HepG2 (cell line): ENCODE data around the gene STH. TPM values are rescaled to one million over a fixed set of nuclear protein-coding genes. Genes with fewer than 3 reads are reported as not detected.

ENCODE experiments used
- HNRNPL ChIP-seq: fragments of 200-400 bp; formaldehyde crosslinking; IDR thresholded peaks from 2 replicates; pipeline ENCODE4 v1.6.1; 2017; ENCODE audit warnings: mild to moderate bottlenecking, low read depth, low read length
- LCORL ChIP-seq, 2 experiments: fragments of 450-650 bp in 1 of 2; sonication (generic) in 1 of 2; formaldehyde crosslinking in 1 of 2; IDR thresholded peaks; 2 replicates each; pipeline versions ENCODE4 v1.5.0 to v1.6.1; 2017 to 2020; ENCODE audit warnings: antibody characterized with exemption in 1 of 2, missing genetic modification reagents in 1 of 2
- MIER3 ChIP-seq: IDR thresholded peaks from 2 replicates; pipeline ENCODE4 v1.6.1; 2016; ENCODE audit warnings: missing compliant biosample characterization, borderline replicate concordance
- YY1 ChIP-seq: IDR thresholded peaks from 2 replicates; pipeline ENCODE4 v1.6.1; 2011; ENCODE audit warnings: low read length, low read depth, moderate library complexity, mild to moderate bottlenecking; ENCODE audit not compliant: insufficient read depth, insufficient replicate concordance
- ZIK1 ChIP-seq: sonication (generic); formaldehyde crosslinking; IDR thresholded peaks from 2 replicates; pipeline ENCODE4 v1.5.0; 2020; ENCODE audit warnings: mild to moderate bottlenecking, low read depth, missing genetic modification reagents, borderline replicate concordance
- ZNF343 ChIP-seq: sonication (generic); formaldehyde crosslinking; IDR thresholded peaks from 2 replicates; pipeline ENCODE4 v1.4.0; 2020; ENCODE audit warnings: mild to moderate bottlenecking, missing genetic modification reagents
- polyA plus RNA-seq, 8 experiments: library from polyadenylated mRNA; depleted of rRNA in 3 of 8; stranded (reverse) in 7 of 8; unstranded in 1 of 8; fragments of >200 nt; fragmentation: Illumina TruSeq in 4 of 8; extraction: Trizol in 4 of 8; gene quantifications; 2 replicates each; pipeline versions ENCODE4 v1.2.1 to v1.2.3, GENCODE V29; 2011 to 2016; ENCODE audit warnings: low read depth in 4 of 8, missing spikeins in 1 of 8, mixed read lengths in 1 of 8; ENCODE audit not compliant: insufficient read depth in 1 of 8
- total RNA-seq, 5 experiments: library from RNA; depleted of rRNA; stranded (reverse); fragments of >200 nt; fragmentation: Illumina TruSeq; extraction: Trizol; gene quantifications; 2 replicates each; pipeline ENCODE4 v1.2.3, GENCODE V29; 2016; ENCODE audit warnings: low read depth in 1 of 5
- TF ChIP-seq, protein P1 (sequence below): sonication (generic); formaldehyde crosslinking; IDR thresholded peaks from 2 replicates; pipeline ENCODE4 v1.5.0; 2020; ENCODE audit warnings: missing genetic modification reagents
- TF ChIP-seq, protein P2 (sequence below): sonication (generic); formaldehyde crosslinking; IDR thresholded peaks from 2 replicates; pipeline ENCODE4 v1.4.0; 2020; ENCODE audit warnings: missing genetic modification reagents, borderline replicate concordance
- TF ChIP-seq, protein P3 (sequence below): sonication (generic); formaldehyde crosslinking; IDR thresholded peaks from one replicate; pipeline ENCODE4 v1.5.1; 2020; ENCODE audit warnings: mild to moderate bottlenecking, missing genetic modification reagents; ENCODE audit errors: not compliant biosample characterization
- TF ChIP-seq, protein P4 (sequence below): sonication (generic); formaldehyde crosslinking; IDR thresholded peaks from 2 replicates; pipeline ENCODE4 v1.4.0; 2020; ENCODE audit warnings: missing genetic modification reagents
- TF ChIP-seq, protein P5 (sequence below): sonication (generic); formaldehyde crosslinking; IDR thresholded peaks from 2 replicates; pipeline ENCODE4 v1.8.1; 2023; ENCODE audit warnings: mild to moderate bottlenecking, missing genetic modification reagents, borderline replicate concordance

The STH gene
- total and polyA plus RNA-seq, 2 of the 13 experiments (the other 11 are each of a cell fraction or from before 2014, with no cell fraction given) = not detected

DNA sequence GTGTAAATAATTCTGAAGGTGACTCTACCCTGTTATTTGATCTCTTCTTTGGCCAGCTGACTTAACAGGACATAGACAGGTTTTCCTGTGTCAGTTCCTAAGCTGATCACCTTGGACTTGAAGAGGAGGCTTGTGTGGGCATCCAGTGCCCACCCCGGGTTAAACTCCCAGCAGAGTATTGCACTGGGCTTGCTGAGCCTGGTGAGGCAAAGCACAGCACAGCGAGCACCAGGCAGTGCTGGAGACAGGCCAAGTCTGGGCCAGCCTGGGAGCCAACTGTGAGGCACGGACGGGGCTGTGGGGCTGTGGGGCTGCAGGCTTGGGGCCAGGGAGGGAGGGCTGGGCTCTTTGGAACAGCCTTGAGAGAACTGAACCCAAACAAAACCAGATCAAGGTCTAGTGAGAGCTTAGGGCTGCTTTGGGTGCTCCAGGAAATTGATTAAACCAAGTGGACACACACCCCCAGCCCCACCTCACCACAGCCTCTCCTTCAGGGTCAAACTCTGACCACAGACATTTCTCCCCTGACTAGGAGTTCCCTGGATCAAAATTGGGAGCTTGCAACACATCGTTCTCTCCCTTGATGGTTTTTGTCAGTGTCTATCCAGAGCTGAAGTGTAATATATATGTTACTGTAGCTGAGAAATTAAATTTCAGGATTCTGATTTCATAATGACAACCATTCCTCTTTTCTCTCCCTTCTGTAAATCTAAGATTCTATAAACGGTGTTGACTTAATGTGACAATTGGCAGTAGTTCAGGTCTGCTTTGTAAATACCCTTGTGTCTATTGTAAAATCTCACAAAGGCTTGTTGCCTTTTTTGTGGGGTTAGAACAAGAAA lies 5.1 kb downstream of the STH start (continued):
- TF ChIP-seq, protein P1, sequence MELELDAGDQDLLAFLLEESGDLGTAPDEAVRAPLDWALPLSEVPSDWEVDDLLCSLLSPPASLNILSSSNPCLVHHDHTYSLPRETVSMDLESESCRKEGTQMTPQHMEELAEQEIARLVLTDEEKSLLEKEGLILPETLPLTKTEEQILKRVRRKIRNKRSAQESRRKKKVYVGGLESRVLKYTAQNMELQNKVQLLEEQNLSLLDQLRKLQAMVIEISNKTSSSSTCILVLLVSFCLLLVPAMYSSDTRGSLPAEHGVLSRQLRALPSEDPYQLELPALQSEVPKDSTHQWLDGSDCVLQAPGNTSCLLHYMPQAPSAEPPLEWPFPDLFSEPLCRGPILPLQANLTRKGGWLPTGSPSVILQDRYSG (CRISPR knock-in tag) = no peak
- TF ChIP-seq LCORL (IDR thresholded peaks at IDR 0.05) (no peak), LCORL (CRISPR knock-in tag; IDR thresholded peaks at IDR 0.05) (peak; percentile 97), YY1 (peak; percentile 42), HNRNPL (peak; percentile 85), MIER3 (CRISPR knock-in tag) (peak; percentile 78; the same call in 1 of the 2 replicates), ZIK1 (CRISPR knock-in tag) (no peak), ZNF343 (0 out of 2 replicates have a peak, but pooled peaks have one; percentile 59)
- TF ChIP-seq, protein P2, sequence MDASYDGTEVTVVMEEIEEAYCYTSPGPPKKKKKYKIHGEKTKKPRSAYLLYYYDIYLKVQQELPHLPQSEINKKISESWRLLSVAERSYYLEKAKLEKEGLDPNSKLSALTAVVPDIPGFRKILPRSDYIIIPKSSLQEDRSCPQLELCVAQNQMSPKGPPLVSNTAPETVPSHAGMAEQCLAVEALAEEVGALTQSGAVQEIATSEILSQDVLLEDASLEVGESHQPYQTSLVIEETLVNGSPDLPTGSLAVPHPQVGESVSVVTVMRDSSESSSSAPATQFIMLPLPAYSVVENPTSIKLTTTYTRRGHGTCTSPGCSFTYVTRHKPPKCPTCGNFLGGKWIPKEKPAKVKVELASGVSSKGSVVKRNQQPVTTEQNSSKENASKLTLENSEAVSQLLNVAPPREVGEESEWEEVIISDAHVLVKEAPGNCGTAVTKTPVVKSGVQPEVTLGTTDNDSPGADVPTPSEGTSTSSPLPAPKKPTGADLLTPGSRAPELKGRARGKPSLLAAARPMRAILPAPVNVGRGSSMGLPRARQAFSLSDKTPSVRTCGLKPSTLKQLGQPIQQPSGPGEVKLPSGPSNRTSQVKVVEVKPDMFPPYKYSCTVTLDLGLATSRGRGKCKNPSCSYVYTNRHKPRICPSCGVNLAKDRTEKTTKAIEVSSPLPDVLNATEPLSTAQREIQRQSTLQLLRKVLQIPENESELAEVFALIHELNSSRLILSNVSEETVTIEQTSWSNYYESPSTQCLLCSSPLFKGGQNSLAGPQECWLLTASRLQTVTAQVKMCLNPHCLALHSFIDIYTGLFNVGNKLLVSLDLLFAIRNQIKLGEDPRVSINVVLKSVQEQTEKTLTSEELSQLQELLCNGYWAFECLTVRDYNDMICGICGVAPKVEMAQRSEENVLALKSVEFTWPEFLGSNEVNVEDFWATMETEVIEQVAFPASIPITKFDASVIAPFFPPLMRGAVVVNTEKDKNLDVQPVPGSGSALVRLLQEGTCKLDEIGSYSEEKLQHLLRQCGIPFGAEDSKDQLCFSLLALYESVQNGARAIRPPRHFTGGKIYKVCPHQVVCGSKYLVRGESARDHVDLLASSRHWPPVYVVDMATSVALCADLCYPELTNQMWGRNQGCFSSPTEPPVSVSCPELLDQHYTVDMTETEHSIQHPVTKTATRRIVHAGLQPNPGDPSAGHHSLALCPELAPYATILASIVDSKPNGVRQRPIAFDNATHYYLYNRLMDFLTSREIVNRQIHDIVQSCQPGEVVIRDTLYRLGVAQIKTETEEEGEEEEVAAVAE (CRISPR knock-in tag) = no peak
- TF ChIP-seq, protein P3, sequence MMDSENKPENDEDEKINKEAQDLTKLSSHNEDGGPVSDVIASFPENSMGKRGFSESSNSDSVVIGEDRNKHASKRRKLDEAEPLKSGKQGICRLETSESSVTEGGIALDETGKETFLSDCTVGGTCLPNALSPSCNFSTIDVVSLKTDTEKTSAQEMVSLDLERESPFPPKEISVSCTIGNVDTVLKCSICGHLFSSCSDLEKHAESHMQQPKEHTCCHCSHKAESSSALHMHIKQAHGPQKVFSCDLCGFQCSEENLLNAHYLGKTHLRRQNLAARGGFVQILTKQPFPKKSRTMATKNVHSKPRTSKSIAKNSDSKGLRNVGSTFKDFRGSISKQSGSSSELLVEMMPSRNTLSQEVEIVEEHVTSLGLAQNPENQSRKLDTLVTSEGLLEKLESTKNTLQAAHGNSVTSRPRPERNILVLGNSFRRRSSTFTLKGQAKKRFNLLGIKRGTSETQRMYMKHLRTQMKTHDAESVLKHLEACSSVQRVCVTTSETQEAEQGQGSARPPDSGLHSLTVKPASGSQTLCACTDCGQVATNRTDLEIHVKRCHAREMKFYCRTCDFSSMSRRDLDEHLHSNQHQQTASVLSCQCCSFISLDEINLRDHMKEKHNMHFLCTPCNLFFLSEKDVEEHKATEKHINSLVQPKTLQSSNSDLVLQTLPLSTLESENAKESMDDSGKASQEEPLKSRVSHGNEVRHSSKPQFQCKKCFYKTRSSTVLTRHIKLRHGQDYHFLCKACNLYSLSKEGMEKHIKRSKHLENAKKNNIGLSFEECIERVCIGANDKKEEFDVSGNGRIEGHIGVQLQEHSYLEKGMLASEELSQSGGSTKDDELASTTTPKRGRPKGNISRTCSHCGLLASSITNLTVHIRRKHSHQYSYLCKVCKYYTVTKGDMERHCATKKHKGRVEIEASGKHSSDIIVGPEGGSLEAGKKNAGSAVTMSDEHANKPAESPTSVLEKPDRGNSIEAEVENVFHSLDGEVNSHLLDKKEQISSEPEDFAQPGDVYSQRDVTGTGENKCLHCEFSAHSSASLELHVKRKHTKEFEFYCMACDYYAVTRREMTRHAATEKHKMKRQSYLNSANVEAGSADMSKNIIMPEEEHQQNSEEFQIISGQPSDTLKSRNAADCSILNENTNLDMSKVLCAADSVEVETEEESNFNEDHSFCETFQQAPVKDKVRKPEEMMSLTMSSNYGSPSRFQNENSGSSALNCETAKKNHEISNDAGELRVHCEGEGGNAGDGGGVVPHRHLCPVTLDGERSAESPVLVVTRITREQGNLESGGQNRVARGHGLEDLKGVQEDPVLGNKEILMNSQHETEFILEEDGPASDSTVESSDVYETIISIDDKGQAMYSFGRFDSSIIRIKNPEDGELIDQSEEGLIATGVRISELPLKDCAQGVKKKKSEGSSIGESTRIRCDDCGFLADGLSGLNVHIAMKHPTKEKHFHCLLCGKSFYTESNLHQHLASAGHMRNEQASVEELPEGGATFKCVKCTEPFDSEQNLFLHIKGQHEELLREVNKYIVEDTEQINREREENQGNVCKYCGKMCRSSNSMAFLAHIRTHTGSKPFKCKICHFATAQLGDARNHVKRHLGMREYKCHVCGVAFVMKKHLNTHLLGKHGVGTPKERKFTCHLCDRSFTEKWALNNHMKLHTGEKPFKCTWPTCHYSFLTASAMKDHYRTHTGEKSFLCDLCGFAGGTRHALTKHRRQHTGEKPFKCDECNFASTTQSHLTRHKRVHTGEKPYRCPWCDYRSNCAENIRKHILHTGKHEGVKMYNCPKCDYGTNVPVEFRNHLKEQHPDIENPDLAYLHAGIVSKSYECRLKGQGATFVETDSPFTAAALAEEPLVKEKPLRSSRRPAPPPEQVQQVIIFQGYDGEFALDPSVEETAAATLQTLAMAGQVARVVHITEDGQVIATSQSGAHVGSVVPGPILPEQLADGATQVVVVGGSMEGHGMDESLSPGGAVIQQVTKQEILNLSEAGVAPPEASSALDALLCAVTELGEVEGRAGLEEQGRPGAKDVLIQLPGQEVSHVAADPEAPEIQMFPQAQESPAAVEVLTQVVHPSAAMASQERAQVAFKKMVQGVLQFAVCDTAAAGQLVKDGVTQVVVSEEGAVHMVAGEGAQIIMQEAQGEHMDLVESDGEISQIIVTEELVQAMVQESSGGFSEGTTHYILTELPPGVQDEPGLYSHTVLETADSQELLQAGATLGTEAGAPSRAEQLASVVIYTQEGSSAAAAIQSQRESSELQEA (CRISPR knock-in tag) = no peak
- TF ChIP-seq, protein P4, sequence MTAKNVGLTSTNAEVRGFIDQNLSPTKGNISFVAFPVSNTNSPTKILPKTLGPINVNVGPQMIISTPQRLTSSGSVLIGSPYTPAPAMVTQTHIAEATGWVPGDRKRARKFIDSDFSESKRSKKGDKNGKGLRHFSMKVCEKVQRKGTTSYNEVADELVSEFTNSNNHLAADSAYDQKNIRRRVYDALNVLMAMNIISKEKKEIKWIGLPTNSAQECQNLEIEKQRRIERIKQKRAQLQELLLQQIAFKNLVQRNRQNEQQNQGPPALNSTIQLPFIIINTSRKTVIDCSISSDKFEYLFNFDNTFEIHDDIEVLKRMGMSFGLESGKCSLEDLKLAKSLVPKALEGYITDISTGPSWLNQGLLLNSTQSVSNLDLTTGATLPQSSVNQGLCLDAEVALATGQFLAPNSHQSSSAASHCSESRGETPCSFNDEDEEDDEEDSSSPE (CRISPR knock-in tag) = no peak
- TF ChIP-seq, protein P5, sequence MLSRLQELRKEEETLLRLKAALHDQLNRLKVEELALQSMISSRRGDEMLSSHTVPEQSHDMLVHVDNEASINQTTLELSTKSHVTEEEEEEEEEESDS (CRISPR knock-in tag) = no peak
